H9 (cell line): Measurements from ENCODE around the gene GRK1. TPM values are rescaled to one million over a fixed set of nuclear protein-coding genes. Genes with fewer than 3 reads are reported as not detected.

Source experiments
- DNase-seq: peaks from one replicate; pipeline ENCODE4 v3.0.0-alpha.2; 2017
- H2AFZ ChIP-seq: one replicate; pipeline ENCODE4 v1.6.1; 2013; ENCODE audit warnings: mild to moderate bottlenecking, low read length, control low read depth, moderate library complexity
- H2AK5ac ChIP-seq: 2 replicates; pipeline ENCODE4 v1.6.1; 2013; ENCODE audit warnings: low read length, control low read depth, mixed read lengths; ENCODE audit not compliant: insufficient read length
- H2BK120ac ChIP-seq: one replicate; pipeline ENCODE4 v1.6.1; 2013; ENCODE audit warnings: low read depth, mild to moderate bottlenecking, low read length, control low read depth, inconsistent platforms; ENCODE audit not compliant: poor library complexity, severe bottlenecking
- H2BK12ac ChIP-seq: 2 replicates; pipeline ENCODE4 v1.6.1; 2013; ENCODE audit warnings: low read length, control low read depth, mixed read lengths, low read depth; ENCODE audit not compliant: insufficient read length
- H2BK15ac ChIP-seq: 2 replicates; pipeline ENCODE4 v1.6.1; 2013; ENCODE audit warnings: low read depth, low read length, control low read depth
- H2BK20ac ChIP-seq: one replicate; pipeline ENCODE4 v1.6.1; 2013; ENCODE audit warnings: low read depth, mild to moderate bottlenecking, low read length, control low read depth, inconsistent platforms; ENCODE audit not compliant: poor library complexity, severe bottlenecking
- H2BK5ac ChIP-seq: 2 replicates; pipeline ENCODE4 v1.6.1; 2013; ENCODE audit warnings: low read length, control low read depth, mixed read lengths; ENCODE audit not compliant: insufficient read length
- H3K14ac ChIP-seq: 2 replicates; pipeline ENCODE4 v1.6.1; 2013; ENCODE audit warnings: low read length, control low read depth; ENCODE audit not compliant: insufficient read depth
- H3K18ac ChIP-seq: 2 replicates; pipeline ENCODE4 v1.6.1; 2013; ENCODE audit warnings: low read depth, mild to moderate bottlenecking, mixed read lengths, low read length, control low read depth; ENCODE audit not compliant: insufficient read length
- H3K23ac ChIP-seq: 2 replicates; pipeline ENCODE4 v1.6.1; 2013; ENCODE audit warnings: low read length, control low read depth, mixed read lengths, low read depth; ENCODE audit not compliant: insufficient read length
- H3K23me2 ChIP-seq: 2 replicates; pipeline ENCODE4 v1.6.1; 2013; ENCODE audit warnings: low read depth, mild to moderate bottlenecking, mixed read lengths, low read length, control low read depth; ENCODE audit not compliant: insufficient read length, poor library complexity, severe bottlenecking
- H3K27ac ChIP-seq: 2 replicates; pipeline ENCODE4 v1.5.1; 2013; ENCODE audit warnings: low read length, control low read depth, mixed read lengths, low read depth; ENCODE audit not compliant: insufficient read length
- H3K27me3 ChIP-seq: 2 replicates; pipeline ENCODE4 v1.6.1; 2013; ENCODE audit warnings: low read length, control low read depth, inconsistent platforms; ENCODE audit not compliant: insufficient read depth
- H3K4ac ChIP-seq: 2 replicates; pipeline ENCODE4 v1.6.1; 2013; ENCODE audit warnings: low read depth, mild to moderate bottlenecking, control low read depth, inconsistent platforms, low read length, moderate library complexity
- H3K4me1 ChIP-seq: 2 replicates; pipeline ENCODE4 v1.6.1; 2013; ENCODE audit warnings: low read length, control low read depth, inconsistent platforms; ENCODE audit not compliant: insufficient read depth
- H3K4me2 ChIP-seq: 2 replicates; pipeline ENCODE4 v1.6.1; 2013; ENCODE audit warnings: low read length, control low read depth, mixed read lengths; ENCODE audit not compliant: insufficient read length, insufficient read depth
- H3K56ac ChIP-seq: 2 replicates; pipeline ENCODE4 v1.6.1; 2013; ENCODE audit warnings: low read depth, mild to moderate bottlenecking, mixed read lengths, low read length, control low read depth; ENCODE audit not compliant: insufficient read length
- H3K79me1 ChIP-seq: 2 replicates; pipeline ENCODE4 v1.6.1; 2013; ENCODE audit warnings: low read depth, mild to moderate bottlenecking, moderate library complexity, low read length, control low read depth, inconsistent platforms; ENCODE audit not compliant: insufficient read depth, poor library complexity, severe bottlenecking
- H3K79me2 ChIP-seq: 2 replicates; pipeline ENCODE4 v1.6.1; 2013; ENCODE audit warnings: low read length, control low read depth, inconsistent platforms; ENCODE audit not compliant: insufficient read depth
- H3K9ac ChIP-seq: 2 replicates; pipeline ENCODE4 v1.6.1; 2013; ENCODE audit warnings: low read length, control low read depth, mixed read lengths; ENCODE audit not compliant: insufficient read length; ENCODE audit errors: extremely low read depth
- H3K9me3 ChIP-seq: one replicate; pipeline ENCODE4 v1.6.1; 2013; ENCODE audit warnings: low read depth, low read length, inconsistent platforms; ENCODE audit not compliant: control insufficient read depth
- H3T11ph ChIP-seq: one replicate; pipeline ENCODE4 v1.6.1; 2013; ENCODE audit warnings: mild to moderate bottlenecking, low read length, control low read depth, inconsistent platforms
- H4K20me1 ChIP-seq: one replicate; pipeline ENCODE4 v1.6.1; 2013; ENCODE audit not compliant: control insufficient read depth, insufficient read length, insufficient read depth
- H4K5ac ChIP-seq: 2 replicates; pipeline ENCODE4 v1.6.1; 2013; ENCODE audit warnings: low read depth, mild to moderate bottlenecking, mixed read lengths, low read length, control low read depth; ENCODE audit not compliant: insufficient read length
- H4K8ac ChIP-seq: replicated peaks from 2 replicates; pipeline ENCODE4 v1.6.1; 2013; ENCODE audit warnings: low read length, control low read depth, mixed read lengths, low read depth; ENCODE audit not compliant: insufficient read length
- H4K91ac ChIP-seq: 2 replicates; pipeline ENCODE4 v1.6.1; 2013; ENCODE audit warnings: low read depth, mild to moderate bottlenecking, moderate library complexity, mixed read lengths, low read length, control low read depth; ENCODE audit not compliant: insufficient read length
- H3K27ac Mint-ChIP-seq, 3 experiments: 2 replicates in 2 of 3; 3 replicates in 1 of 3; pipeline ENCODE4 v1.8.0; 2020 to 2021; ENCODE audit warnings: mixed read lengths in 3 of 3, mild to moderate bottlenecking in 1 of 3, moderate library complexity in 1 of 3
- H3K27me3 Mint-ChIP-seq: 2 replicates; pipeline ENCODE4 v1.8.0; 2021; ENCODE audit warnings: low read depth, mild to moderate bottlenecking, moderate library complexity, mixed read lengths
- H3K36me3 Mint-ChIP-seq, 3 experiments: 2 replicates in 2 of 3; 3 replicates in 1 of 3; pipeline ENCODE4 v1.8.0; 2020 to 2021; ENCODE audit warnings: low read depth in 3 of 3, mixed read lengths in 3 of 3; ENCODE audit not compliant: insufficient read depth in 1 of 3
- H3K4me1 Mint-ChIP-seq, 2 experiments: 2 replicates each; pipeline ENCODE4 v1.8.0; 2020; ENCODE audit warnings: mixed read lengths in 2 of 2
- H3K4me3 Mint-ChIP-seq, 2 experiments: 2 replicates in 1 of 2; 3 replicates in 1 of 2; pipeline ENCODE4 v1.8.0; 2020 to 2021; ENCODE audit warnings: mild to moderate bottlenecking in 2 of 2, mixed read lengths in 2 of 2, moderate library complexity in 1 of 2
- H3K9me3 Mint-ChIP-seq, 2 experiments: 2 replicates in 1 of 2; 3 replicates in 1 of 2; pipeline ENCODE4 v1.8.0; 2020; ENCODE audit warnings: mild to moderate bottlenecking in 2 of 2, mixed read lengths in 2 of 2, moderate library complexity in 1 of 2
- CTCF ChIP-seq: fragments of 200-600 bp; sonication (generic); conservative IDR thresholded peaks from 3 replicates; pipeline ENCODE4 v1.8.0; 2021; ENCODE audit warnings: antibody characterized with exemption, mild to moderate bottlenecking
- WGBS: extraction: QIAGEN DNeasy Blood & Tissue Kit; methylation state at CpG from one replicate; pipeline ENCODE4 v1.1.7; 2013; ENCODE audit warnings: missing lambda C conversion rate, low lambda C conversion rate, mixed read lengths; ENCODE audit not compliant: insufficient read length; ENCODE audit errors: extremely low coverage; 5-methylcytosine and 5-hydroxymethylcytosine counted together
- total RNA-seq: library from RNA; stranded (reverse); gene quantifications from 2 replicates; pipeline ENCODE4 v1.2.1, GENCODE V29; 2021

GRK1 gene
- total RNA-seq, 1 experiment from 2014 or later: 0.31 TPM

DNA sequence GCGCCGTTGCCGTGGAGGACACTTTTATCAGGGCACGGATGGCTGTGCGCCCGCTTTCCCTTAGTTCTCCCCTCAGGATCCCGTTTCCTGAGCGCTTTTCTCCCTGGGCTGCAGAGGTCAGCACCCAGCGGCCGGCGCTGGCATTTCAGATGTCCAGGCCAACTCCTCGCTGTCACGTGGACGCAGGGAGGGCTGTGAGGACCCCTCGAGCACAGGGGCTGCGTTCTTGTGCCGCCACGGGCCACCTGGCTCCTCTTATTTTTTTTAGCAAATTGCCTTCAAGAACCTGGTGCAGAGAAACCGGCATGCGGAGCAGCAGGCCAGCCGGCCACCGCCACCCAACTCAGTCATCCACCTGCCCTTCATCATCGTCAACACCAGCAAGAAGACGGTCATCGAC is 31.3 kb upstream of the GRK1 start:
- no CpG with 5 or more reads among the region's 25 CpGs for WGBS
- Mint-ChIP-seq H3K27me3 (no peaks in the 10 kb centered on the region), H3K4me3 (no peak overlapping the region), H3K36me3 (peaks cover 62 to 91% (median 88%) of the 10 kb centered on the region in 3 experiments; a peak in 6 of 7 replicates), H3K27ac (no peak overlapping the region), H3K9me3 (peaks cover 0 to 12% of the 10 kb centered on the region in 2 experiments; a peak in 2 of 5 replicates), H3K4me1 (no peaks in the 10 kb centered on the region)
- Histone ChIP-seq H3K79me1 (no peaks in the 10 kb centered on the region), H3K4ac (no peak overlapping the region), H3K4me2 (no peak overlapping the region), H3K23ac (no peak overlapping the region), H3K9me3 (no peaks in the 10 kb centered on the region), H2AFZ (no peak overlapping the region), H3K27ac (no peak overlapping the region), H3K18ac (no peak overlapping the region), H3K79me2 (no peaks in the 10 kb centered on the region), H3K4me1 (no peaks in the 10 kb centered on the region), H4K5ac (no peak overlapping the region), H2AK5ac (no peak overlapping the region), H4K91ac (no peak overlapping the region), H3K56ac (no peak overlapping the region), H4K8ac (no peak overlapping the region), H2BK5ac (no peak overlapping the region), H2BK120ac (no peak overlapping the region), H2BK12ac (no peak overlapping the region), H3T11ph (no peak overlapping the region), H3K14ac (no peak overlapping the region), H2BK20ac (no peak overlapping the region), H3K9ac (no peak overlapping the region), H2BK15ac (no peak overlapping the region), H3K27me3 (no peaks in the 10 kb centered on the region), H4K20me1 (no peaks in the 10 kb centered on the region), H3K23me2 (no peaks in the 10 kb centered on the region)
- DNase-seq: no peak
- no peak for TF ChIP-seq CTCF
